Neural cell (in vitro differentiated cells): Measurements from ENCODE around the gene GPSM3.

Experiments
- EP300 ChIP-seq: fragments of 450-650 bp; conservative IDR thresholded peaks from 2 replicates; pipeline ENCODE4 v1.6.1; 2014; ENCODE audit warnings: antibody characterized with exemption, mild to moderate bottlenecking, moderate library complexity; ENCODE audit not compliant: poor library complexity, severe bottlenecking
- POLR2AphosphoS5 ChIP-seq: IDR thresholded peaks from 2 replicates; pipeline ENCODE4 v1.6.1; 2012
- SMC3 ChIP-seq: fragments of 450-650 bp; conservative IDR thresholded peaks from 2 replicates; pipeline ENCODE4 v1.6.1; 2014; ENCODE audit warnings: antibody characterized with exemption, mild to moderate bottlenecking, moderate library complexity; ENCODE audit not compliant: poor library complexity
- TF ChIP-seq, protein P1 (sequence below): fragments of 450-650 bp; IDR thresholded peaks from 2 replicates; pipeline ENCODE4 v1.5.1; 2014; ENCODE audit warnings: antibody characterized with exemption, mild to moderate bottlenecking, moderate library complexity; ENCODE audit not compliant: poor library complexity, severe bottlenecking

DNA sequence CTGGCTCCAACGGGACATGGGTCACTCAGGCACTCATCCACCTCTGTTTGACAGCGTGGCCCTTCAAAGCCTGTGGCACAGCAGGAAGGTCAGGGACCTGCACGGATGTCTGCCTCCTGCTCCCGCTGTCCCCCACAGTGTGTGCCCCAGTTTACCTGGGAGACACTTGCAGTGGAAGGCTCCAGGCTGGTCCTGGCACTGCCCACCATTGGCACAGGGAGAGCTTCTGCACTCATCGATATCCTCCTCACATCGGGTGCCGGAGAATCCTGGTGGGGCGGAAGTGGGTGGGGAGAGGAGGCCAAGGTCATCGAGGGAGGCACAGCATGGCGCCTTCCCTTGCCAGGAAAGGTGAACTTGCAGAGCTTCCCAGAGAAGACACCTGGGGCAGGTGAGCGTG lies 24.6 kb upstream of the GPSM3 start:
- TF ChIP-seq, protein P1, sequence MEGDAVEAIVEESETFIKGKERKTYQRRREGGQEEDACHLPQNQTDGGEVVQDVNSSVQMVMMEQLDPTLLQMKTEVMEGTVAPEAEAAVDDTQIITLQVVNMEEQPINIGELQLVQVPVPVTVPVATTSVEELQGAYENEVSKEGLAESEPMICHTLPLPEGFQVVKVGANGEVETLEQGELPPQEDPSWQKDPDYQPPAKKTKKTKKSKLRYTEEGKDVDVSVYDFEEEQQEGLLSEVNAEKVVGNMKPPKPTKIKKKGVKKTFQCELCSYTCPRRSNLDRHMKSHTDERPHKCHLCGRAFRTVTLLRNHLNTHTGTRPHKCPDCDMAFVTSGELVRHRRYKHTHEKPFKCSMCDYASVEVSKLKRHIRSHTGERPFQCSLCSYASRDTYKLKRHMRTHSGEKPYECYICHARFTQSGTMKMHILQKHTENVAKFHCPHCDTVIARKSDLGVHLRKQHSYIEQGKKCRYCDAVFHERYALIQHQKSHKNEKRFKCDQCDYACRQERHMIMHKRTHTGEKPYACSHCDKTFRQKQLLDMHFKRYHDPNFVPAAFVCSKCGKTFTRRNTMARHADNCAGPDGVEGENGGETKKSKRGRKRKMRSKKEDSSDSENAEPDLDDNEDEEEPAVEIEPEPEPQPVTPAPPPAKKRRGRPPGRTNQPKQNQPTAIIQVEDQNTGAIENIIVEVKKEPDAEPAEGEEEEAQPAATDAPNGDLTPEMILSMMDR, result no peak
- no peak for TF ChIP-seq SMC3
- TF ChIP-seq POLR2AphosphoS5, result no peak
- TF ChIP-seq EP300, result no peak
